HFFc6 (cell line): Measurements from ENCODE around the gene BEND3. TPM values are rescaled to one million over a fixed set of nuclear protein-coding genes. Genes with fewer than 3 reads are reported as not detected.

Experiments
- DNase-seq: peaks from one replicate; pipeline ENCODE4 v3.0.0-alpha.2; 2018
- H3K27ac Mint-ChIP-seq: 2 replicates; pipeline ENCODE4 v1.8.0; 2020; ENCODE audit warnings: mild to moderate bottlenecking, mixed read lengths
- H3K27me3 Mint-ChIP-seq: 2 replicates; pipeline ENCODE4 v1.8.0; 2021; ENCODE audit warnings: mild to moderate bottlenecking, moderate library complexity, mixed read lengths; ENCODE audit not compliant: insufficient read depth
- H3K36me3 Mint-ChIP-seq: 2 replicates; pipeline ENCODE4 v1.8.0; 2021; ENCODE audit warnings: low read depth, mixed read lengths
- H3K4me1 Mint-ChIP-seq: 2 replicates; pipeline ENCODE4 v1.8.0; 2020; ENCODE audit warnings: low read depth, mixed read lengths
- H3K4me3 Mint-ChIP-seq: 2 replicates; pipeline ENCODE4 v1.8.0; 2020; ENCODE audit warnings: mild to moderate bottlenecking, moderate library complexity, mixed read lengths
- H3K9me3 Mint-ChIP-seq: 2 replicates; pipeline ENCODE4 v1.8.0; 2020; ENCODE audit warnings: mild to moderate bottlenecking, mixed read lengths
- total RNA-seq, 6 experiments: library from RNA; stranded (reverse); fragmentation: NEBNext Ultra II Directional; extraction: Animal tissue kit (Norgen Biotek cat#: 25700); gene quantifications; 2 replicates in 1 of 6; 3 replicates in 5 of 6; pipeline ENCODE4 v1.2.3, GENCODE V29; 2021
- TF ChIP-seq, protein P1 (sequence below): fragments of 200-600 bp; sonication (generic); IDR thresholded peaks from 2 replicates; pipeline ENCODE4 v1.5.0; 2021; ENCODE audit warnings: antibody characterized with exemption, mild to moderate bottlenecking

The BEND3 gene
- total RNA-seq, 6 experiments from 2014 or later, result 1.9 to 2.3 (median 2.1) TPM

DNA sequence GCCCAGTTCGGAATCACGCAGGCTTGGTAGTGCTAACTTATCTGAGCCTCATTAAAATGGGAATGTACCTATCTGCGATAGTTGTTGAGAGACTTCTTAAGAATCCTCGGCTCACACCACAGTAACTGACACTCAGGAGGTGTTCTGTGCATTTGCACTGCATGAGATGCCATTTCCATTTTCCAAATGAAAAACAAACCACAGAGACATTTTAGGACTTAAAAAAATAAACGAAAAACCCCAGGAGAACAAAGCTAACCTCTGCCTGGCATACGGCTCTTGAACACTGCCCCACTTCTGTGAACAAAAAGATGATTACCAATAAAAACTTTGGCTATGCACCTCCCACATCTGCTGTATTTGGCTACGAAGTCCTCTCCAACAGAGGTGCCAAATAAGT is 37.6 kb downstream of the BEND3 start:
- Mint-ChIP-seq H3K4me1 (no peaks in the 10 kb centered on the region; the same call in 1 of the 2 replicates), H3K36me3 (no peaks in the 10 kb centered on the region)

DNA sequence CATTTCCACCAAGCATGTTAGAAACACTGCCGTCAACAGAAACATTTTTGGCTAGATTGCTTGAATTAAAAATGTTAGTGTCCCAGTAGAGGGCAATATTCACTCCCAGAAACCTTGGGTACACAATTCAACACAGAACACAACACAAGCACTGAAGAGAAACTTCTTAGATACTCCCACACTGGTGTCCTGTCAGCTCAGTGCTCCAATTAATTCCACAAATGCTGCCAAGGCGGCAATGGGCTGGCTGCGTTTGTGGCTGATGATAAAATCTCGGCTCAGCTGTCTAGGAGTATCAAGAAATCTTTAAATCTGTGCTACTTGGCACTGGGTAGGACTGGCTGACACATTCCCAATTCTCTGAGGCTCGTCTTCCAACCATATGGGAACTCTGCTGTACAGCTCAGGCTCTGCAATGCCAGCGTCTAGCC is 39.3 kb downstream of the BEND3 start:
- TF ChIP-seq, protein P1, sequence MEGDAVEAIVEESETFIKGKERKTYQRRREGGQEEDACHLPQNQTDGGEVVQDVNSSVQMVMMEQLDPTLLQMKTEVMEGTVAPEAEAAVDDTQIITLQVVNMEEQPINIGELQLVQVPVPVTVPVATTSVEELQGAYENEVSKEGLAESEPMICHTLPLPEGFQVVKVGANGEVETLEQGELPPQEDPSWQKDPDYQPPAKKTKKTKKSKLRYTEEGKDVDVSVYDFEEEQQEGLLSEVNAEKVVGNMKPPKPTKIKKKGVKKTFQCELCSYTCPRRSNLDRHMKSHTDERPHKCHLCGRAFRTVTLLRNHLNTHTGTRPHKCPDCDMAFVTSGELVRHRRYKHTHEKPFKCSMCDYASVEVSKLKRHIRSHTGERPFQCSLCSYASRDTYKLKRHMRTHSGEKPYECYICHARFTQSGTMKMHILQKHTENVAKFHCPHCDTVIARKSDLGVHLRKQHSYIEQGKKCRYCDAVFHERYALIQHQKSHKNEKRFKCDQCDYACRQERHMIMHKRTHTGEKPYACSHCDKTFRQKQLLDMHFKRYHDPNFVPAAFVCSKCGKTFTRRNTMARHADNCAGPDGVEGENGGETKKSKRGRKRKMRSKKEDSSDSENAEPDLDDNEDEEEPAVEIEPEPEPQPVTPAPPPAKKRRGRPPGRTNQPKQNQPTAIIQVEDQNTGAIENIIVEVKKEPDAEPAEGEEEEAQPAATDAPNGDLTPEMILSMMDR, result peak; percentile 43
- Mint-ChIP-seq H3K27ac (peak overlapping the region; percentile 40; the same call in 1 of the 2 replicates), H3K9me3 (no peaks in the 10 kb centered on the region), H3K4me1 (no peaks in the 10 kb centered on the region; the same call in 1 of the 2 replicates), H3K36me3 (no peaks in the 10 kb centered on the region), H3K27me3 (no peaks in the 10 kb centered on the region), H3K4me3 (peak overlapping the region; percentile 7; the same call in 1 of the 2 replicates)
- no peak for DNase-seq

More for the DNA sequence above, 37.6 kb downstream of the BEND3 start:
- Mint-ChIP-seq H3K27me3 (no peaks in the 10 kb centered on the region), H3K4me3 (no peak overlapping the region), H3K27ac (no peak overlapping the region), H3K9me3 (no peaks in the 10 kb centered on the region)
- no peak for DNase-seq
- TF ChIP-seq, protein P1, result no peak

DNA sequence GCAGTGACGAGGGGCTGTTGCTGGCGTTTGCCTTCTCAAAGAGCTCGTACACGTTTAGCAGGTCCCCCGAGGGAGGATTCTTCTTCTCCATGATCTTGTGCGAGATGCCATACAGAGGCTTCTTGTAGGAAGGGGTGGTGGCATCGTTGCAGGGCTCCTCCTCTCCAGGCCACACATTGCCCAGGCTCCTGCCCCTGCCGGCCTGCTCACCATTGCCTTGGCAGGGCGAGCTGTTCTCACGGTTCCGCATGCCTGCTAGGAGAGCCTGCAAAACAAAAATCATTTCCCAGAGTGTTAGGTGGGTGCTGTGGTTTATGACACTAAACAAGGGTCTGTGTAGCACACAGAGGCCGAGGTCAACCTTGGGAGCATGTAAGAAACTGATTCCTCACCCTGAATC is 44.6 kb downstream of the BEND3 start:
- no peaks in the 10 kb centered on the region for H3K36me3 Mint-ChIP-seq
- DNase-seq, result no peak
- peaks cover 10% of the 10 kb centered on the region for H3K4me1 Mint-ChIP-seq
- H3K27me3 Mint-ChIP-seq, result no peaks in the 10 kb centered on the region
- no peak overlapping the region for H3K4me3 Mint-ChIP-seq
- H3K27ac Mint-ChIP-seq, result no peak overlapping the region
- H3K9me3 Mint-ChIP-seq, result no peaks in the 10 kb centered on the region
- TF ChIP-seq, protein P1, result no peak

DNA sequence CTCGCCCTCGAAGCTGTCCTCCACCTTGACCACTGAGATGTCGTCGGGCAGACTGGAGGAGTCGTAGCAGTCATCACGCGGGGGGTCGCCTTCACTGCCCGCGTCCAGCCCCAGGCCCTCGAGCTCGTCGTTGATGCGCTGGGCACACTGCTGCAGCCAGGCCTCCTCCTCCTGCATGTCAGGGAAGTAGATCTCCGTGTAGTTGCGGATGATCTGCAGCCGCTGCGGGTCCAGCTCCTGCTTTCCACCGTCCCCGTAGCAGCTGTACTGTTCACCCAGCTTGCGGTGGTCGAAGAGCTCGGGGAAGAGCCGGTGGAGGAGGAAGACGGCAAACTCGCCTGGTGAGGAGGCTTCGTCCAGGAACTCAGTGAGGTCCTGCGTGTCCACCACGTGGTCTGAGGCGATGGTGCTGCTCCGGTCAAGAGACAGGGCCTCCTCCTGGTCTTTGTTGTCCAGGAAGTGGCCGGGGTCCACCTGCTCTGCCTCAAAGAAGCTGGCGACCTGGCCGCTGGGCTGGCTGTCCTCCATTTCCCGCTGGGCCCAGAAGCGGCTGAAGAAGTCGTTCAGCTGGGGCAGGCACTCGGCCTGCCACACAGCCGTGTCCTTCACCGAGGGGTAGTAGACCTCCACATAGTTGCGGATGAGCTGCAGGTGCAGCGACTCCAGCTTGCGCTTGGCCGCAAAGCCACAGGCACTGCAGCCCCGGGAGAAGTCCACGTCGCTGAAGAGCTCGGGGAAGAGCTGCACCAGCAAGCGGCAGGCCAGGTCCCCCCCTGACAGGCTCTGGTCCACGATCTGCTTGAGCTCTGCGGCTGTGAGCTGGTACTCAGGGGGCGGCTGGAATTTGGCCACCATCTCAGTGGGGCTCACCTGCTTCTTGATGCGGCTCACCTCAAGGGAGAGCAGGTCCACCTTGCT is 45.4 kb downstream of the BEND3 start:
- no peak for DNase-seq
- Mint-ChIP-seq H3K4me3 (no peak overlapping the region), H3K9me3 (no peaks in the 10 kb centered on the region), H3K27me3 (no peaks in the 10 kb centered on the region), H3K4me1 (peaks cover 16% of the 10 kb centered on the region), H3K27ac (no peak overlapping the region), H3K36me3 (no peaks in the 10 kb centered on the region)
- TF ChIP-seq, protein P1, result no peak

DNA sequence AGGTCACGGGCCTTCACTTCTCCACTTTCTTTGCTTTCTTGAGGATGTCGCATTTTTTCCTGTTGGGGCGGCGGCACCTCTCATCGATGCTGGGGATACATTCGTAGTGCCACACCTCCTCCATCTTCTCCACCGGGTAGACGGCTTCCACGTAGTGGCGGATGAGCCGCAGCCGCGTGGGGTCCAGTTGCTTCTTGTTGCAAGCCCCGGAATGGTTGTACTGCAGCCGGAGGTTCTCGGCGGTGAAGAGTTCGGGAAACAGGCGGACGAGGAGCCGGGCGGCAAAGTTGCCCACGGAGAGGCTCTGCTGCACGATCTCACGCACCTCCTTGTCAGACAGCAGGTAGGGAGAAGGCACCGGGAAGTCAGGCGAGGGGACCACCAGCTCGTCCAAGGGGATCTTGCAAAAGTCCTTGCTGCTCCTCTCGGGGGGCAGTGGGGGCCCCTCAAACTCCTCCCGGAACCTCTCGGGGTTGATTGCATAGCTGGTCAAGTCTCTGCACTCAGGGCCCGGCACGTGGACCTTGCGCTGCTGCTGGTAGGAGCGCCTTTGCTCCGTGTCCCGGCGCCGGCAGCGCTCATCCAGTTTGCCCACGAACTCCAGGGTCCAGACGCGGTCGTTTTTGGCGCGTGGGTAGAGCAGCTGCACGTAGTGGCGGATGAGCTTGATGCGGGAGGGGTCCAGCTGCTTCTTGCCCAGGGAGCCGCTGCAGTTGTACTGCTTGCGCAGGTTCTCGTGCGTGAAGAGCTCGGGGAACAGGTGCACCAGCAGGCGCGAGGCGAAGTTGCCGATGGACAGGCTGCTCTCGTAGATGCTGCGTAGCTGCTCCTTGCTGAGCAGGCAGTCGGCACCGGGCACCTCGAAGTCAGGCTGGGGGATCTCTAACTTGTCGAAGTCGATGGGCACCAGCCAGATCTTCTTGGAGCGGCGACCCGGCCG is 46.4 kb downstream of the BEND3 start:
- H3K9me3 Mint-ChIP-seq, result no peaks in the 10 kb centered on the region
- no peaks in the 10 kb centered on the region for H3K27me3 Mint-ChIP-seq
- H3K4me1 Mint-ChIP-seq, result peaks cover 22% of the 10 kb centered on the region
- H3K36me3 Mint-ChIP-seq, result no peaks in the 10 kb centered on the region
- H3K27ac Mint-ChIP-seq, result no peak overlapping the region
- DNase-seq, result no peak
- TF ChIP-seq, protein P1, result no peak
- H3K4me3 Mint-ChIP-seq, result no peak overlapping the region
